Esophagus squamous epithelium (tissue), 4 donors: ENCODE measurements around the gene TCEAL7.

Experiments
- CTCF ChIP-seq, 6 experiments: fragments of 450-650 bp in 4 of 6; fragments of 200-600 bp in 2 of 6; sonication (generic) in 2 of 6; IDR thresholded peaks; one replicate each; pipeline ENCODE4 v1.5.1; 2016 to 2019; ENCODE audit warnings: antibody characterized with exemption in 6 of 6, mild to moderate bottlenecking in 4 of 6, moderate library complexity in 4 of 6
- POLR2A ChIP-seq, 4 donors: fragments of 450-650 bp; IDR thresholded peaks; one replicate each; pipeline ENCODE4 v1.6.1; 2017; ENCODE audit warnings: antibody characterized with exemption in 4 of 4, mild to moderate bottlenecking in 4 of 4, moderate library complexity in 3 of 4

- TF ChIP-seq CTCF (IDR thresholded peaks at IDR 0.05) (no peak), POLR2A (IDR thresholded peaks at IDR 0.05) (no peak)
Measured at GRCh38 chrX:103338663-103339062, 8.6 kb downstream of the TCEAL7 start.
